Esophagus muscularis mucosa (tissue), 3 donors: Measurements from ENCODE around the gene PTTG1IP.

ENCODE experiments used
- POLR2A ChIP-seq: fragments of 450-650 bp; IDR thresholded peaks from one replicate; pipeline ENCODE4 v1.6.1; 2017; ENCODE audit warnings: antibody characterized with exemption, moderate library complexity, mild to moderate bottlenecking, low read depth
- TF ChIP-seq, protein P1 (sequence below), 3 experiments: fragments of 200-600 bp in 2 of 3; fragments of 450-650 bp in 1 of 3; sonication (generic) in 2 of 3; IDR thresholded peaks; one replicate each; pipeline ENCODE4 v1.5.1; 2017 to 2019; ENCODE audit warnings: antibody characterized with exemption in 3 of 3, mild to moderate bottlenecking in 2 of 3, moderate library complexity in 1 of 3

DNA sequence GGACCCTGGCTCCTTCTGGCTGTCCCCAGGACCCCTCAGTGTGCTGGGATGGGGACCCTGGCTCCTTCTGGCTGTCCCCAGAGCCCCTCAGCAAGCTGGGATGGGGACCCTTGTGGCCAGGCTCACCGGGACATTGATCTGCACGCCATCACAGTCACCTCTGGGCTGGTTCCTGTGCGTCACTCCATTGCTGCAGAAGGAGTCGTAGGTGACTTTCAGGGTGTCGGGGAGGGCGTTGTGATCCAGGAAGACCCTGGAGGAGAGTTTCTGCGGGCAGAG, 19.7 kb upstream of the PTTG1IP start:
- no peak for TF ChIP-seq POLR2A
- TF ChIP-seq, protein P1, sequence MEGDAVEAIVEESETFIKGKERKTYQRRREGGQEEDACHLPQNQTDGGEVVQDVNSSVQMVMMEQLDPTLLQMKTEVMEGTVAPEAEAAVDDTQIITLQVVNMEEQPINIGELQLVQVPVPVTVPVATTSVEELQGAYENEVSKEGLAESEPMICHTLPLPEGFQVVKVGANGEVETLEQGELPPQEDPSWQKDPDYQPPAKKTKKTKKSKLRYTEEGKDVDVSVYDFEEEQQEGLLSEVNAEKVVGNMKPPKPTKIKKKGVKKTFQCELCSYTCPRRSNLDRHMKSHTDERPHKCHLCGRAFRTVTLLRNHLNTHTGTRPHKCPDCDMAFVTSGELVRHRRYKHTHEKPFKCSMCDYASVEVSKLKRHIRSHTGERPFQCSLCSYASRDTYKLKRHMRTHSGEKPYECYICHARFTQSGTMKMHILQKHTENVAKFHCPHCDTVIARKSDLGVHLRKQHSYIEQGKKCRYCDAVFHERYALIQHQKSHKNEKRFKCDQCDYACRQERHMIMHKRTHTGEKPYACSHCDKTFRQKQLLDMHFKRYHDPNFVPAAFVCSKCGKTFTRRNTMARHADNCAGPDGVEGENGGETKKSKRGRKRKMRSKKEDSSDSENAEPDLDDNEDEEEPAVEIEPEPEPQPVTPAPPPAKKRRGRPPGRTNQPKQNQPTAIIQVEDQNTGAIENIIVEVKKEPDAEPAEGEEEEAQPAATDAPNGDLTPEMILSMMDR (IDR thresholded peaks at IDR 0.05), result no peak
